ENCODE data around the gene ARL17B.
"Not testable (repeated sequence)": the region's sequence is repeated elsewhere in the genome, so short reads cannot be mapped to it uniquely, and the experiment has no call there.

Gene ARL17B

GRCh38 chr17:46361755-46362154, at the start of gene ARL17B:
Gene ARL17B, minus strand, starts transcription at chr17:46361766. Its CDS starts 3,369 bp downstream, at chr17:46358397.
- DNase-seq: not testable (repeated sequence)

DNA sequence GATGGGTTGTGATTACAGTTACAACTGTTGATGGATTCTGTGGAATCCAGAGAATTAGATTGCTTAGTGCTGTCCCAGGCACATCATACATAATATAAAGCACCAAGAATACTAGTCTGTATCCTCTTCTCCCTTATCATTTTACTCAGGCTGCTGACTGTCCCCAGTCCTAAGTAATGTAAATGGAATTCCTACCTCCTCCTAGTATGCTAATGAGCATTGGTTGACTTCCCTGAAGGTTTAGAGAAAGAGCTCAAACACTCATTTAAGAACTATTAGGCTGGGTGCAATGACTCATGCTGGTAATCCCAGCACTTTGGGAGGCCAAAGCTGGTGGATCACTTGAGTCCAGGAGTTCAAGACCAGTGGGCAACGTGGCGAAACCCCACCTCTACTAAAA, 48.3 kb upstream of the ARL17B start:
- DNase-seq: not testable (repeated sequence)

DNA sequence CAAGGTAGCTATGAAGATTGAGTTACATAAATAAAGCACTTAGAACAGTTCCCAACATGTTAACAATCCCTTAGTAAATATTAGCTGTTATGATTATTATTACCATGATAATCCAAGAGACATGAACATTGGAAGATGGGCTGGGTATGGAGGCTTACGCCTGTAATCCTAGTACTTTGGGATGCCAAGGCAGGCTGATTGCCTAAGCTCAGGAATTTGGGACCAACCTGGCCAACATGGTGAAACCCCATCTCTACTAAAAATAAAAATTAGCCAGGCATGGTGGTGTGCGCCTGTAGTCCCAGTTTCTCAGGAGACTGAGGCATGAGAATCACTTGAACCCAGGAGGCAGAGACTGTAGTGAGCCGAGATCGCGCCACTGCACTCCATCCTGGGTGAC, 45.6 kb upstream of the ARL17B start:
- DNase-seq: not testable (repeated sequence)

DNA sequence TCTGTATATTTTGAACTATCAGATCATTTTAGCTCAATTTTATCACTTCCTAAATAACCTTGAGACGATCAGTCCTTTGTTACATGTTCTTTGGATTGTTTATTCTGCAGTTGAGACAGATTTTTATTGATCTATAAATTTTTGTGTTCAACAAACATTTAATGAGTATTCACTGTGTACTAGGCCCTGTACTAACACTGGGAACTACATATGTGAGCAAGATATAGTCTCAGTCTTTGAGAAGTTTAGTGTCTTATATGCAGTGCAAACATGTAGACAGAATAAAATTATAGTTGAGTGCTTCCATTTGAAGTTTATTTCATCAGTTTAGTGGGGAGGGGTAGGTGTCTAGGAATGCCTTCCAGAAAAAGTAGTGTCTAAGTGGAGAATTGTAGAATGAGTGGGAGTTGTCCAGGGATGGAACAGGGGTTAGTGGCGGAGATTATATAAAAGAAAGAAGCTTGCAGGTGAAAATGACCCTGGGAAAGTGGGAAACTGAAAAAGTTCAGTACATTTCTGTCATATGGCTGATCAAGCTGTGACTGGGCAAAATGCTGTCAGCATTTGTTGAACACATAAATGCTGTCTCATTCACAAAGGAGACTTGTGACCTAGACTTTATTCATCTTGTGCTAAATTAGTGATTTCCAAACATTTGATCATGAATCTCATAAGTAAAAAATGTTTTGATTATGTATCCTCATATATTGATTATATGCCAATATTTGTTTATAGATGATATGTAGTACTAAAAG, 39.6 kb upstream of the ARL17B start:
- not testable (repeated sequence) for DNase-seq

GRCh38 chr17:46400543-46400942, 39.0 kb upstream of the ARL17B start:
- DNase-seq: not testable (repeated sequence)

- not testable (repeated sequence) for DNase-seq
These were observed 38.4 kb upstream of the ARL17B start for GRCh38 chr17:46399993-46400392.

- not testable (repeated sequence) for DNase-seq
These were observed 34.7 kb upstream of the ARL17B start for GRCh38 chr17:46396292-46396691.

- DNase-seq: not testable (repeated sequence)
These were observed 32.1 kb upstream of the ARL17B start for GRCh38 chr17:46393702-46394101.

DNA sequence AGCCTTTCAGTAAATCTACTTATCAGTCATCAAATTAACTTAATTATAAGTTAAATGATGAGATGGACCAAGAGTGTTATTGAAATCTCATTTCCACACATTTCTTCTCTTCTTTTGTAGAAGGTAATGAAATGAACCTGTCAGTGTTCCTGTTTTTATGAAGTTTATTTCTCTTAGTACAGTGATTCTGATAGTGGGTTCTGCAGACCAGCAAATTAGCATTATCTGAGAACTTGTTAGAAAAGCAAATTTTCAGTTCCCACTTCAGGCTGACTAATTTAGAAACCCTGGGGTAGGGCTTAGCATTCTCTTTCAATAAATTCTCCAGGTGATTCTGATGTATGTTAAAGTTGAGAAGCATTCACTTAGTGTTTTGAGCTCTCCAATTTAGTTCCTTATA, 23.9 kb upstream of the ARL17B start:
- DNase-seq: not testable (repeated sequence)

DNA sequence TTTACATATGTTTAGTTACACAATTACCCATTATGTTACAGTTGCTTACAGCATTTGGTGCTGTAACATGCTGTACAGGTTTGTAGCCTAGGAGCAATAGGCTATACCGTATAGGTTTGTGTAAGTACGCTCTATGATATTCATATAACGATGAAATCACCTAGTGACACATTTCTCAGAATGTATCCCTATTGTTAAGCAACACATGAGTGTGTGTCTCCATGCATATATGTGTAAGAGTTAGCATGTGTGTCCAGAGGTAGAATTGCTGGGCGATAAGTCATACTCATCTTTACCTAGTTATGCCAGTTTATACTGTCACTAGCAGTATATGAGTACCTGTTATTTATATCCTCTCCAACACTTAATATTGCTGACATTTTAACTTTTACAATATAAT, 21.6 kb upstream of the ARL17B start:
- DNase-seq: not testable (repeated sequence)

GRCh38 chr17:46373418-46373817, 11.9 kb upstream of the ARL17B start:
- not testable (repeated sequence) for DNase-seq

DNA sequence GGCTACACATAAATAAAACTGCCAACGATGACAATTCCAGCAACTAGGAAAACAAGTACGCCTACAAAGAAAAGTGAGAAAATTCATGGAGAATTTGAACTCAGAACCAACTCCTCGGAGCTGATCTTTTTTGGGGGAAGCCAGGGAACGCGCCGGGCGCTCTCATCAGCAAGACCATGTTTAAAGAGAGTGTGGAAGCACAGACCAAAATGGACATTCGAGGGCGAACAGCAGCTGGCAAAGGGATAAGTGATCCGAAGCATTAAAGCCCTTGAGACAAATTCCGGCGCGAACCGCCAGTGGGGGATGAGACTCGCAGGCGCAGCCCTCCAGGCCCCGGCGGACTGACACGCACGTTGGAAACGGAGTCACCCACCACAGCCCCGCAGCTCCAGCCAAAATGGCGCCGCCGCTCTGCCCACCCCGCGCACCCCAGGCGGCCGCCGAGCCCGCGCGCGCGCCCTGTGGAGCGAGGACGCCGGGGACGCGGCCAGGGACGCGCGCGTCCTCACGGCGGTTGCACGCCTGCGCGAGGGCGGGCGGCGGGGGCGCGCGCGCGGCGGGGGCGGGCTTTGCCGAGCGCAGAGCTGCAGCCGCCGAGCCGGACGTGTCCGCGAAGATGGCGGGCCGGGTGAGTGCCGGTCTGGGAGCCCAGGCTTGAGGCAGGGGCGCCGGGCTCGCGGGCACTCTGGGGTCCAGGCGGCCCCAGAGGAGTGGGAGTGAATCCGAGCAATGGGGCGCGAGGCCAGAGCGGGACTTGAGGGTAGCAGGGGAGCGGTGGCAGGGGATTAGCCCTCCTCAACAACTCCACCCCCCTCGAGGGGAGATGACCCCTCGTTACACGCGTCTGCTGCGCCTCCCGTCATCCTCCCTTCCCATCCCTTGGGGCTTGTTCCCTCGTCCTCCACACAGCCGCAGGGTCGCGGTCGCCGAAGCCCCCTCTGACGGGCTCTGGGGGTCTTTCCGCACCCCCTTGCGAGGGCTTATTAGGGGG, 11.0 kb upstream of the ARL17B start:
- DNase-seq: not testable (repeated sequence)

DNA sequence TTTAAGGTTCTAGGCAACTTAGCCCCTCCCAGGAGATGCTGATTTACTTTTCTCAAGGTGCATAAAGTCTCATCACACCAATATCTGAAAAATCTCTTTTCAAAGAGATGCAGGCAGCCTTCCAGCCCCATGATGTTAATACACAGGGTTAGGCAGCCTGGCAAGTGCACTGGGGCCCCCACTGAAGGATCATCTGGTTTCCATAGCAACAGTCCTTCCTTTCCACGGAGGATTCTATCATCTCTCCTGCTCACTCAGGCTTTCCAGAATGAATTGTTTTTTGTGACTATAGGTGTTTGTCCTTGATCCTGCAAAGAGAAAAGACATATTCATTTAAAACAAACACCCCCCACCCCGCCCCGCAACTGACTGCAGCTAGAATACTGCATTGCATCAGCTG, 6.0 kb upstream of the ARL17B start:
- DNase-seq: not testable (repeated sequence)

DNA sequence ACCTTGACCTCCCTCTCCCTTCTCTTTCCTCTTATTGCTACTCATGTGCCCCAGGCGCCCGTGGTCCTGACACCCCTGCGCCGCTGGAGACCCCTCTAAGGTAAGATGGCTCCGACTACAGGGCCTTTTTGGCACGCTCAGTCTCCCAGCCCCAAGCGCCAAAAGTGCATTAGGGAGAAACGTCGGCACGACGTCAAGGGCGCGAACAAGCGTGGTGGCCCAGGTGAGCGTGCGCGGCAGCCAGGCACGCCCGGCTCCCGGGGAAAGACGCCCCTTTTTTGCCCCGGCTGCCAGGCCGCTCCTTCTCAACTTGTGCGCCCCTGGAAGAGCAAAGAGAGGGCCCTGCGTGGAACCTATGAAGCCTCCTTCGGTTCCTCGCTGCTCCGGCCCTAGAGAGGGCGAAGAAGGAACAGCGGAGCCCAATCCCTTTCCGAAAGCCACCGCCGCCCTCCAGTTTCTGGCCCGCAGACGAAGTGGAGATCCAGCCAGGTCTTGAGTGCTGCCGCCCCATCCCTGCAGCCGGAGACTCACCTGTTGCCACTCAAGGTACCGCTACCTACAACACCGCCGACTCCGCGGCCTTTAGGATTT, 326 bp downstream of the ARL17B start:
- DNase-seq: not testable (repeated sequence)

DNA sequence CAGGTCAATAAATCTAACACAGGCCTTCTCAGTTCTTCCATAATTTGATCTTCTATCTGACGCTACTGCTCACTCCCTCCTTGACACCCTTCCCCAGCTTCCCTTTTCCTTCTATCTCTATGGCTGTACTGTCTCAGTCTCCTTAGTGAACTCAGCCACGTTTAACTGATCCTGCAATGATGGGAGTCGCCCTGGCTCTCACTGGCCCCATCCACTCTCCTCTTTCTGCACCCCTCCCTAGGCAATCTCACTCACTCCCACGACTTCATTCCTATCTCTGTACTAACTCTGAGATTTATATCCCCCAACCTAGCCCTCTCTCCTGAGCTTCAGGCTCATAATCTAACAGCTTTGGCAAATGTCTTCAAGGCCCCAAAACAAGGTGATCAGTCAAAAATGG, 7.7 kb downstream of the ARL17B start:
- not testable (repeated sequence) for DNase-seq

DNA sequence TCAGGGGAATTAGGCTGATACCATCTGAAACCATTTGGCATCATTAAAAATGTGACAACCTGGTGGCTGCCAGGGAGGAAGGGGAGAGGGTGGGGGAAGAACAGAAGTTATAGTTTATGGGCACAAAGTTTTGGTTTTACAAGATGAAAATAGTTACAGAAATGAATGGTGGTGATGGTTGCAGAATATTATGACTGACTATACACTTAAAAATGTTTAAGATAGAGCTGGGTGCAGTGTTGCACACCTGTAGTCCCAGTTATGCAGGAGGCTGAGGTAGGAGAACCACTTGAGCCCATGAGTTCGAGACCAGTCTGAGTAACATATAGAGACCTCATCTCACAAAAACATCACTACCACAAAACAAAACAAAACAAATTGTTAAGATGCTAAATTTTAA, 12.5 kb downstream of the ARL17B start:
- DNase-seq: not testable (repeated sequence)

DNA sequence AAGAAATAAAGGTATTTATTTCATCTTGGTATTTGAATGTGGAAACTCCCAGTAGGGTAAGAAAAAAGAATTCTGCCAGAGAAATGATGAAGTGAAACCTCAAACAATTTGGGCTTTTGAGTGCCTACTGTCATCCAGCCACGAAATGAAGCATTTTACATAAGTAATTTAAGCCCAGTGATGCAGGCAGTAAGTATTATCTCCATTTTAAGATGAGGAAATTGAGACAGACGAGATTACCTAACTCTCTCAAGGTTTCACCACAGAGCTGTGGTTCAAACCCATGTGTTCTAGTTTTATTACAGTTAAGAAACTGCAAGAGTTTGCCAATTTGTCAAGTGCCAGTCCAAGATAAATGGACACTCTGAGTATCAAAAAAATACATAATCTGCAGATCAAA, 13.2 kb downstream of the ARL17B start:
- DNase-seq: not testable (repeated sequence)

- DNase-seq: not testable (repeated sequence)
These were observed 19.4 kb downstream of the ARL17B start for GRCh38 chr17:46342131-46342530.

DNA sequence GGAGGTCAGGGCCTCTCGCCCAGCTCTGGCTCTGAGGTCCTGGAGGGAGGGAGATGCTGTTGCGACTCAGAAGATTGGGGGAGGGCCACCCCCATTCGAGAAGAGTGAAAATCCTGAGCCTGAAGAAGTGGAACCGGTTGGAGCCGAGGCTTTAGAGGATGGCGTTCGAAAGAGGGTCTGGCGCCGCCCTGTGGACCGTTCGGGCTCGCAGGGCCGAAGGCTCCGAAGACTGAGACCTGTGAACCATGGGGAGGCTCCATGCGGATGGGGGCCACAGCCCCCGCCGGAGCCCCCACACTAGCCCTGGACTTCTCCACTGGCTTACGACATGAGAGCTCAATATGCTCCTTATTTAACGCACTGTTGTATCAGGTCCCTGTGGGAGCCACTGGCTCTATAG, 20.3 kb downstream of the ARL17B start:
- DNase-seq: not testable (repeated sequence)

DNA sequence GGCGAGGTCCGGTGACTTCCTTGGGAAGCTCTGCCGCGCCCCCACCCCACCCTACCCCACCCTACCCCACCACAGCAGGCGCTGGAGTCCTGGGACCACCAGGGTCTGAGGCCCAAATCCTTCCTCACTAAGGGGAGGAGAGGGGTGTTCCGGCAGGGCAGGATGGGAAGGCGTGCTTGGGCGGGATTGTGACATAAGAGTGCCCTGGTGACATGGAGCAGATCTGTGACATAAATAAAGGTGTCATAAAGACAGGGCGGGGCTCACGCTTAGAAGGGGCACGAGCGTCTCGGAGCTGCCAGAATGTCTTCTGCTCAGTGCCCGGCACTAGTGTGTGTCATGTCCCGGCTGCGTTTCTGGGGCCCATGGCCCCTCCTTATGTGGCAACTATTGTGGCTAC, 66.7 kb downstream of the ARL17B start, which contains the start of gene LRRC37A:
TSS of gene LRRC37A (plus strand) at position 301 of the 400 bp plus-strand sequence. CDS start at position 304, 3 bp downstream.
- not testable (repeated sequence) for DNase-seq

DNA sequence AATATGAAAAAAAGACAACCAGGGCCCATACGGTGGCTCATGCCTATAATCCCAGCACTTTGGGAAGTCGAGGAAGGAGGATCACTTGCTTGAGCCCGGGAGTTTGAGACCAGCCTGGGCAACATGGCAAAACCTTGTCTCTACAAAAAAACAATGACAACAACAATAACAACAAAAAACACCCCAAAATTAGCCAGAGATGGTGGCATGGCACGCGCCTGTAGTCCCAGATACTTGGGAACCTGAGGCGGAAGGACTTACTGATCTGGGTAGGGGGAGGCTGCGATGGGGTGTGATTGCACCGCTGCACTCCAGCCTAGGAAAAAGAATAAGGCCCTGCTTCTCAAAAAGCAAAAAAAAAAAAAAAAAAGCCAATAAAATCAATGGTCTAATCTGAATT, 69.9 kb downstream of the ARL17B start:
- DNase-seq: not testable (repeated sequence)

DNA sequence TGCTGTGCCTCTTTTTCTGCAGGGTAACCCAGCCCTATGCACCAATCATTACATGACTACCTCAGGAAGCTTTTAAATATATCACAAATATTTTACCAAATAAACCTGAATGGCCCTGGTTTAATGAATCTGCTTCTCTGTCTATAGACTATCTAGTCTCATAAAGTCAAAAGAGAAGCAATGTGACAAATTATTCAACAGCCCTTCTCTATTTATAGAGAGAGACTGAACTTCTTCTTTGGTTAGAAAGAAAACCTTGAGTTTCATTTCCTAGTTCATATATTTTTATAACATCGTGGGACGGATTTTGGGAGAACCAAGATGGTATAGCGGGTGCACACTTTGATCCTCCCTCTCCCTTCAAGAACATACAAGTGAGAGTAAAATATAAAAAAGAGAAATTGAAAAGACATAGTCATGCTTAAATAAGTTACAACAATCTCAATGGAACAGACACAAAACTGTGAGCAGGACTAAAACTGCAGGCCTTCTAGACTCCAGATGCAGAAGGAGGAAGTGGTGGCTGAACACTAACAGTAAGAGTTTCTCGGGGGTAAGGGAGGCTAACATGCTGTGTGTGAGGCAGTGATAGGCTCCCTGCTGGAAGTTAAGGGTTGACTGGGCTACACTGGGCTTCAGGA, 70.5 kb downstream of the ARL17B start:
- DNase-seq: not testable (repeated sequence)

Data from NCI-H187 (cell line).